Immature natural killer cell (primary cell): ENCODE data around the gene C3. TPM values are rescaled to one million over a fixed set of nuclear protein-coding genes. Genes with fewer than 3 reads are reported as not detected.
A peak's percentile ranks its signal among the peaks of the same experiment; 100 is the strongest.
"Not testable (repeated sequence)": the region's sequence is repeated elsewhere in the genome, so short reads cannot be mapped to it uniquely, and the experiment has no call there.

Source experiments
- DNase-seq, 3 donors: peaks; one replicate each; pipeline ENCODE4 v3.0.0; 2022; ENCODE audit warnings: mixed read lengths in 1 of 3
- H3K27ac Mint-ChIP-seq, 6 donors: one replicate each; pipeline ENCODE4 v1.8.0; 2020; ENCODE audit warnings: mixed read lengths in 6 of 6, mild to moderate bottlenecking in 5 of 6, inconsistent platforms in 4 of 6, moderate library complexity in 3 of 6
- H3K27me3 Mint-ChIP-seq, 3 donors: one replicate each; pipeline ENCODE4 v1.8.0; 2020 to 2021; ENCODE audit warnings: low read depth in 3 of 3, mild to moderate bottlenecking in 3 of 3, mixed read lengths in 3 of 3, moderate library complexity in 3 of 3, inconsistent platforms in 1 of 3
- H3K36me3 Mint-ChIP-seq, 3 donors: one replicate each; pipeline ENCODE4 v1.8.0; 2020; ENCODE audit warnings: mixed read lengths in 3 of 3, inconsistent platforms in 2 of 3, mild to moderate bottlenecking in 2 of 3
- H3K4me1 Mint-ChIP-seq, 2 donors: one replicate each; pipeline ENCODE4 v1.8.0; 2020; ENCODE audit warnings: inconsistent platforms in 2 of 2, mild to moderate bottlenecking in 2 of 2, mixed read lengths in 2 of 2, moderate library complexity in 1 of 2
- H3K4me3 Mint-ChIP-seq, 5 donors: one replicate each; pipeline ENCODE4 v1.8.0; 2020; ENCODE audit warnings: mild to moderate bottlenecking in 5 of 5, mixed read lengths in 5 of 5, inconsistent platforms in 3 of 5, moderate library complexity in 3 of 5
- H3K9me3 Mint-ChIP-seq, 6 donors: one replicate each; pipeline ENCODE4 v1.8.0; 2020; ENCODE audit warnings: mild to moderate bottlenecking in 6 of 6, mixed read lengths in 6 of 6, inconsistent platforms in 4 of 6, moderate library complexity in 3 of 6
- polyA plus RNA-seq, 3 donors: library from polyadenylated mRNA; unstranded; fragments of 300-500 nt; fragmentation: Illumina TruSeq; gene quantifications; one replicate each; pipeline ENCODE4 v1.2.3, GENCODE V29; 2021

C3 gene
- polyA plus RNA-seq, 3 donors from 2014 or later, result 0.09 to 0.78 TPM; not detected in 1

DNA sequence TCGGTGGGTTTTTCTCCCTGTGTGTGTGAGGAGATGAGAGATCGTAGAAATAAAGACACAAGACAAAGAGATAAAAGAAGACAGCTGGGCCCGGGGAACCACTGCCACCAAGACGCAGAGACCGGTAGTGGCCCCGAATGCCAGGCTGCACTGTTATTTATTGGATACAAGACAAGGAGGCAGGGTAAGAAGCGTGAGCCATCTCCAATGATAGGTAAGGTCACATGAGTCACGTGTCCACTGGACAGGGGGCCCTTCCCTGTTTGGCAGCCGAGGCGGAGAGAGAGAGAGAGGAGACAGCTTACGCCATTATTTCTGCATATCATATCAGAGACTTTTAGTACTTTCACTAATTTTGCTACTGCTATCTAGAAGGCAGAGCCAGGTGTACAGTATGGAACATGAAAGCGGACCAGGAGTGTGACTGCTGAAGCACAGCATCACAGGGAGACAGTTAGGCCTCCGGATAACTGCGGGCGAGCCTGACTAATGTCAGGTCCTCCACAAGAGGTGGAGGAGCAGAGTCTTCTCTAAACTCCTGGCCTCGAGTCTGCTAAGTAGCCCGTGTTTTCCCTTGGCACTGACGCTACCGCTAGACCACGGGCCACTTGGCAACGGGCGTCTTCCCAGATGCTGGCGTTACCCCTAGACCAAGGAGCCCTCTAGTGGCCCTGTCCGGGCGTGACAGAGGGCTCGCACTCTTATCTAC lies 87.5 kb downstream of the C3 start:
- H3K36me3 Mint-ChIP-seq, H3K9me3 Mint-ChIP-seq: not testable (repeated sequence)
- Mint-ChIP-seq H3K4me1 (peaks cover 16 to 24% of the 10 kb centered on the region in 2 donors), H3K27ac (peak overlapping the region in 4 of 6 donors; percentile 41 to 72 (median 64)), H3K4me3 (peak overlapping the region in 2 of 5 donors; percentile 26 to 58), H3K27me3 (peaks cover 0 to 12% (median 2%) of the 10 kb centered on the region in 3 donors)
- DNase-seq, result peak; percentile 35 to 40 (median 37)

DNA sequence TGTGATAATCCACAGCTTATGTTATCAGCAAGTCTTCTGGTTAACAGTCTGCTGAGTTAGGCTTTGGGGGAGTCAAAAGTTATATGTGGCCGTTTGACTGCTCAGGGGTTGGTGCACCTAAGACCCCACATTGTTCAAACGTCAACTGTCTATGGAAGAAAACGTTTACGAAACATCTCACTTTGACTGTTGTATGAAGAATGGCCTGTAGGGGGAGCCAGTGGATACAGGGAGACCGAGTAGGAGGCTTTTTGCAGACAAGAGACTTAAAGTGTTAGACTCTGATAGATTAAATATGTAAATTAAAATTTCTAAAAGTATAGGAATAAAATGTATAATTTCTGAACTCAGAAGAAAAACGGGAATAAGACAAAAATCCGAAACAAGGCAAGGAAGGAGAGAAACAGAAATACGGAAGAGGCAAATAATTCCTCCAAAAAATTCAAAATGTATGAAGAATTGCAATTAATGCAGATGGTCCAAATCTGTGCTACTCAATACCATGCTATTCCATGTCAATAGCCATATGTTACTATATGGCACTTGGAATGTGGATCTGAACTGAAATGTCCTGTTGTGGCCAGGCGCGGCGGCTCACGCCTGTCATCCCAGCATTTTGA lies 88.3 kb downstream of the C3 start:
- Mint-ChIP-seq H3K9me3 (no peaks in the 10 kb centered on the region), H3K27me3 (peaks cover 2 to 12% (median 3%) of the 10 kb centered on the region in 3 donors), H3K36me3 (peaks cover 0 to 3% (median 0%) of the 10 kb centered on the region in 3 donors), H3K4me3 (no peak overlapping the region), H3K4me1 (peaks cover 16 to 24% of the 10 kb centered on the region in 2 donors), H3K27ac (peak overlapping the region in 3 of 6 donors; percentile 41 to 55 (median 41))
- DNase-seq, result peak; percentile 79 to 82 (median 79)

Other genes with a start within 250 kb of the C3 start
- 100 to 1,000 TPM in 1 of 3 donors, 10 to 100 TPM in 2; 29.0 to 120 (median 32.9) TPM for gene DENND1C, start 238.9 kb downstream of the C3 start, polyA plus RNA-seq
- gene TUBB4A, start 218.3 kb downstream of the C3 start, polyA plus RNA-seq, result 1 to 10 TPM in 2 of 3 donors, under 1 TPM in 1; 0.86 to 3.0 (median 1.3) TPM
- gene TNFSF9, start 189.6 kb downstream of the C3 start, polyA plus RNA-seq, result 10 to 100 TPM in 1 of 3 donors, 1 to 10 TPM in 2; 1.3 to 16.0 (median 5.9) TPM
- under 1 TPM in 2 of 3 donors, not detected in 1; 0.39 to 0.76 TPM for gene CD70, start 129.5 kb downstream of the C3 start, polyA plus RNA-seq
- 10 to 100 TPM in 2 of 3 donors, 1 to 10 TPM in 1; 7.3 to 39.0 (median 11.0) TPM for gene TNFSF14, start 50.5 kb downstream of the C3 start, polyA plus RNA-seq
- 100 to 1,000 TPM; 127 to 178 (median 160) TPM for gene GPR108, start 16.9 kb upstream of the C3 start, polyA plus RNA-seq
- gene TRIP10, start 19.0 kb upstream of the C3 start, polyA plus RNA-seq, result 1 to 10 TPM in 1 of 3 donors, under 1 TPM in 1, not detected in 1; 0.86 to 1.5 TPM
- gene SH2D3A, start 46.8 kb upstream of the C3 start, polyA plus RNA-seq, result 10 to 100 TPM in 1 of 3 donors, 1 to 10 TPM in 2; 7.4 to 13.6 (median 7.7) TPM
- 10 to 100 TPM; 19.4 to 44.8 (median 22.8) TPM for gene VAV1, start 52.1 kb upstream of the C3 start, polyA plus RNA-seq
- gene ADGRE1, start 166.9 kb upstream of the C3 start, polyA plus RNA-seq, result under 1 TPM in 2 of 3 donors, not detected in 1; 0.22 to 0.54 TPM